SH-SY5Y (cell line): ENCODE results near the gene DVL1.

Source experiments
- GATA2 ChIP-seq: IDR thresholded peaks from 2 replicates; pipeline ENCODE4 v1.6.1; 2011; ENCODE audit warnings: mild to moderate bottlenecking, low read depth, low read length
- GATA3 ChIP-seq: IDR thresholded peaks from 2 replicates; pipeline ENCODE4 v1.6.1; 2011; ENCODE audit warnings: low read depth, mild to moderate bottlenecking, low read length, moderate library complexity

Gene DVL1

GRCh38 chr1:1365875-1366698, 16.9 kb upstream of the DVL1 start:
- no peak for TF ChIP-seq GATA2
- no peak for TF ChIP-seq GATA3

- TF ChIP-seq GATA3 (no peak), GATA2 (no peak)
These were observed 15.0 kb upstream of the DVL1 start for GRCh38 chr1:1364266-1364665.

- TF ChIP-seq GATA2 (no peak), GATA3 (no peak)
These were observed 12.8 kb upstream of the DVL1 start for GRCh38 chr1:1361982-1362423.

GRCh38 chr1:1361233-1361981, 12.2 kb upstream of the DVL1 start:
- TF ChIP-seq GATA3, result no peak
- TF ChIP-seq GATA2, result no peak

GRCh38 chr1:1360506-1361169, 11.4 kb upstream of the DVL1 start:
- no peak for TF ChIP-seq GATA3
- no peak for TF ChIP-seq GATA2

- TF ChIP-seq GATA3, result no peak
- TF ChIP-seq GATA2, result no peak
These were observed 10.6 kb upstream of the DVL1 start for GRCh38 chr1:1359664-1360468.

- TF ChIP-seq GATA3 (no peak), GATA2 (no peak)
These were observed 10.1 kb upstream of the DVL1 start for GRCh38 chr1:1359308-1359663.

GRCh38 chr1:1358433-1359271, 9.4 kb upstream of the DVL1 start, which contains the start of gene MXRA8:
MXRA8 (minus strand) TSS chr1:1358555; CDS start chr1:1358504, 51 bp downstream.
- TF ChIP-seq GATA2 (no peak), GATA3 (no peak)

- TF ChIP-seq GATA3 (no peak), GATA2 (no peak)
These were observed 8.7 kb upstream of the DVL1 start for GRCh38 chr1:1357871-1358432.

GRCh38 chr1:1356796-1357401, 7.7 kb upstream of the DVL1 start:
- TF ChIP-seq GATA2 (no peak), GATA3 (no peak)

GRCh38 chr1:1356166-1356795, 7.1 kb upstream of the DVL1 start:
- no peak for TF ChIP-seq GATA3
- no peak for TF ChIP-seq GATA2

GRCh38 chr1:1355416-1355815, 6.2 kb upstream of the DVL1 start:
- TF ChIP-seq GATA2, result no peak
- no peak for TF ChIP-seq GATA3
